ENCODE results near the gene UGT3A1.
A peak's percentile ranks its signal among the peaks of the same experiment; 100 is the strongest.
"Not testable (repeated sequence)": the region's sequence is repeated elsewhere in the genome, so short reads cannot be mapped to it uniquely, and the experiment has no call there.

Gene UGT3A1

GRCh38 chr5:35979715-35980114, 11.5 kb downstream of the UGT3A1 start:
- no peak for DNase-seq

- DNase-seq: not testable (repeated sequence)
Observed at GRCh38 chr5:35976859-35977258, 14.3 kb downstream of the UGT3A1 start.

GRCh38 chr5:35974570-35974969, 16.6 kb downstream of the UGT3A1 start:
- DNase-seq: no peak

- DNase-seq: no peak
Observed at GRCh38 chr5:35971878-35972210, 19.3 kb downstream of the UGT3A1 start.

DNA sequence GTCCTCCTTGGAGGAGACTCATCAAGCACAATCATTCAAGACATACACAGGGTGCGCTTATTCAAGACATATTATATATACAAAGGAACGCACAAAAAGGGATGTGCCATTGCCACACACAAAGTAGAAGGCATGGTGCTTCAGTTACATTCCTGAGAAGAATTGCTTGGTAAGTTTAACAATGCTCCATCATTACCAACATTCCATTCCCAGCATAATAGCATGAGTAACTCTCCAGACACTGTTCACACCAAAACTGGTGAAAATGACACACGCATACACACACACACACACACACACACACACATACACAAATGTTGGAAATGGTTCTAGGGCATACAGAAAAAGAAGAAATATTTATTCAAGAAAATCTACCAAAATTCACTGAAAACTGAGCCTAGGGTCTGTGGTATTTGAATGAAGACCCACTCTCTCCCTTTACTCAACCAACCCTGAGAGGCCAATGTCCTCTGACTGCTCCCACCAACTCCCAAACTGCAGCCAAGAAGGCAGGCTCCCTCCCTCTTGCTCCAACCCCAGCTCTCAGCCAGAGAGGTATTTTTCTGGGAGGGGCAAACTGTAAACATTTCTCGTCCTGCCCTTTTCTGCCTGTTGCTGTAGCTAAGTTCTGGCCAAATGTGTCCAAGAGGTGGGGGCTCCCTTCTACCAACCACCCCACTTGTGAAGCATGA, 19.9 kb downstream of the UGT3A1 start:
- no peak for DNase-seq

DNA sequence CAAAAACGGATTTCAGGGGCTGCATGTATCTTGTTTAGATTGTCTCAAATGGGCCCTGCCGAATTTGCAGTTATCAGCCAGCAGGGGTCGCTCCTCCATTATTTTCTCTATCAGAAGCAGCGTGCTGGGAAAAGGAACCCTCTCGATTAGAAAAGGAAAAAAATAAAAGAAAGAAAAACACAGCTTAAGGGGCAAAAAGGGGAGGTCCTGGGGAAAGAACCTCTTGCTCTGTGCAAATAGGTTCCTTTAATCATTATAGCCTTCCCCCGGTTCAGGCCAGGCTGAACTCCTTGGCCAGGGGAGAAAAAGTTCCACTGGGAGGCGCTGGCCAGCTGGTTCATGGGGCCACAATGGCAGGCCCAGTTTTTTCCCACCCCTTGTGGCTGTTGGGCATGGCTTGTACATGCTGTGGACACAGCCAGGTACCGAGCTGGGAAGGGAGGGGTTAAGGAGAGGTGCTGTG, 27.8 kb downstream of the UGT3A1 start:
- peak; percentile 22 for DNase-seq

- no peak for DNase-seq
Observed at GRCh38 chr5:35960328-35960727, 30.9 kb downstream of the UGT3A1 start.

DNA sequence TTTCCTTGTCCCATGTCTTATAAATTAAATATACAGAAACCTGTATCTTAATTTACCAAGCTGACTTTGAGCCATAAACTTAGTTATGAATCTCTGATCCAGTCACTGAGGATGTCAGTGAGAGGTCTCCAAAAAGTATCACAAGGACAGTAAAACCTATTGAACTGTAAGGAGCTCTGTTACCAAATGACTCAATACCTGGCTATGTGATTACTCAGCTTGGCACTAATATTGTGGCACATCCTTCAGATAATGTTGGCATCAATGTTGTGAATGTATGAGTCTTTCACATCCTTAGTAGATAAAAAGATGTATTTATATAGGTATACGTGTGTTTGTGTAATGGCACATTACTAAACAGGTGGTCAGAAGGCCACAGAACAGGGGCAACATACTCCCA, 34.8 kb downstream of the UGT3A1 start:
- DNase-seq: no peak

GRCh38 chr5:35954175-35954574, 37.0 kb downstream of the UGT3A1 start:
- DNase-seq: no peak

DNA sequence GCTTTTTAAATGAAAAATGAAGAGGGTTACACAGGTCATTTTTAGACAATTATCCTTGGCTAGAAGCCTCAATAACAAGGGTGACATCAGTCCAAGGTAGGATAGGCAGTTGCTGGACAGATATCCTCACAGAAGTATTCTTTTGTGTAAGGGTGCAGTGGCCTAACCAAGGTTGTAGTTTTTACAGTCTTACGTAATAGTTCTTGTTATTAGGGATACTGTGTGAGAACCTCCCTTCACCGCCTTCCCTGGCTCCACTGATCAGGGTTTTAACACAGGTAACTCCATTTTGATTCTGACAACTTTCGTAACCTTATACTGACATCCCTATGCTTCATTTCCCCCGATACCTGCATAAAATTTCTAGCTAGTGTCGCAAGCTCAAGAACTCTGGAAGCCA, 44.1 kb downstream of the UGT3A1 start:
- no peak for DNase-seq

GRCh38 chr5:35939639-35940038, 51.6 kb downstream of the UGT3A1 start:
- DNase-seq: no peak

- DNase-seq: peak; percentile 58
Observed at GRCh38 chr5:35938568-35939227, 52.5 kb downstream of the UGT3A1 start, which contains the start of gene CAPSL. TSS of gene CAPSL (minus strand) at chr5:35938622. CDS start at chr5:35921120, 17,502 bp downstream.

DNA sequence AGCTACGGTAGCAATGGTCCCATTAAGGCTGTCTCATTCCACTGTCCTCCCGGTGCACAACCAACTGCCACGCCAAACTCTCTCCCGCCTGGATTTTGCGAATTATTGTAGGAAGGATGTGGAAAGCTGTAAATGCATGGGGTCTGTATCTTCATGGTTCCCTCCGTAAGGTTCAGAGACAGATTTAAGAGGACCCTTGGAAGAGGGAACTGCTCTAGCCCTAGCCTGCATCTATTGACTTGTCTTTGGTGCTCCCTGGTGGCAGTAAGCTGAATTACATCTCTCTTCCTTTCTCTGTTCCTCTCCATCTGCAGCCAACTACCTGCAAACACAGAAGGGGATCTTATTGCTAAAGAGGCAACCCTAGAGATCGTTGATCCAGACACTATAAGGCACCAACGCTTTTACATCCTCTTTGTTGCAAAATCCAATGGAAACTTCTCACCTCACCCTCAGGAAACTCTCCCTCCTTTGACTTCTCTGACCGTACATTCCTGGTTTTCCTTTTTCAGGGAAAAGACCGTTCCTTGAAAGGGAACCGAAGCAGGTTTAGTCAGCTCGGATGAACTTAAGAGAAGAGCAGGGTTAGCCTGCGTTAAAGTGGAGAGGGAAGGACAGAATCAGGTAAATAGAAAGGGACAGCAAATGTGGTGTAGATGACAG, 64.7 kb downstream of the UGT3A1 start:
- DNase-seq: peak; percentile 73

- peak; percentile 82 for DNase-seq
Observed at GRCh38 chr5:35924950-35925722, 66.1 kb downstream of the UGT3A1 start.

- no peak for DNase-seq
Observed at GRCh38 chr5:35924122-35924949, 66.9 kb downstream of the UGT3A1 start.

- peak; percentile 48 for DNase-seq
Observed at GRCh38 chr5:35922468-35922867, 68.7 kb downstream of the UGT3A1 start.

GRCh38 chr5:35921930-35922329, 69.3 kb downstream of the UGT3A1 start:
- no peak for DNase-seq

DNA sequence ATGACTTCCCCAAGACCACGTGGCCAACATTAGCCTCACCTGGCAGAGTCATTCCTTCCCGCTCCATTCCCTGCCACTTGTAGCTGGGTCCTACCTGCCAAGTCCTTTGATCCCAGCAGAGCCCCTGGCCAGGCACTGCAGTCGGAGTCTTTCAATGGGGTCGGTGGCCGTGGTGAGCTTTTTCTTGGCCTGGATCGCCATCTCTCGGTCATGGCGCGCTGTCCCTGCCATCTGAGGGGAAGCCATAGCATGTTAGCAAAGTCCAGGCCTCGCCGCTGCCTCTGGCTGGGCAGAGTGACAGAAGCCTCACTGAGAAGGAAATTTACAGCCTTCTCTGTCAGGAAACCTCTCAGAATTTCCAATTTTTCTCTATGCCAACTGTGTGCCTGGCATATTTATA, 70.3 kb downstream of the UGT3A1 start:
- no peak for DNase-seq

DNA sequence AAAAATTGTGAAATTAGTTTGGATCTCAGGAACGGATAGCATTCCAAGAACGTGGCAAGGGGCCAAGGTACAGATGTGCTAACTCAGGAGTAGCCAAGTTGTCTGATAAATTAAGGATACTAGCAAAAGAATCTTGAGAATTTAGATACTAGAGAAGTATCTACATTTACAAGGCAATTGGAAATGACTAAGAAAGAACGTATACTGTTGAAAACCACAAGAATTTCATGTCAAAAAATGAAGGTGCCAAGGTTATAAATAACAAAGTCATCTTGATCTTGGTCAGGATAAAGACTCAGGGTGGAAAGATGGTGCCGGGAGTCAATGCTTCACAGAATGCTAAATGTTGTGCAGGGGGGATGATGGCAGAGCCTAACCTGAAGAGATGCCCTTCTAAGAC, 72.0 kb downstream of the UGT3A1 start:
- DNase-seq: no peak

DNA sequence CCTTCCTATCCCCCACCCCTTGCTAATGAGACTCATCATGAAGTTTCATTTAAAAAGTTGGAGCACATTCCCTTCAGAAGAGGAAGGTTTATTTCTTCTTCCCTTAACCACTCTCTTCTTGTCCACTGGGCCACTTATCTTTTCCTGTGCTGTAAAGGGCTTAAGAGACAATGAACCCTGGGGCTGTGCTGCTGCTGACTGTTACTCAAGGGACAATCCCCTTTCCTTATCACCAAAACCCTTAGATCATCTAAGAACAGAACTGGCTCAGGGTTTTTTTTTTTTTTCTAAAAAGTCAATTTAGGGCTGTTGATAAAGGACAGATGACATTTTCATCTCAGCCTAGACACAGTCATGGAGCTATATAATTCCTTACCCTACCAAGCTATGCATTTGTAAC, 82.4 kb downstream of the UGT3A1 start:
- DNase-seq: no peak

DNA sequence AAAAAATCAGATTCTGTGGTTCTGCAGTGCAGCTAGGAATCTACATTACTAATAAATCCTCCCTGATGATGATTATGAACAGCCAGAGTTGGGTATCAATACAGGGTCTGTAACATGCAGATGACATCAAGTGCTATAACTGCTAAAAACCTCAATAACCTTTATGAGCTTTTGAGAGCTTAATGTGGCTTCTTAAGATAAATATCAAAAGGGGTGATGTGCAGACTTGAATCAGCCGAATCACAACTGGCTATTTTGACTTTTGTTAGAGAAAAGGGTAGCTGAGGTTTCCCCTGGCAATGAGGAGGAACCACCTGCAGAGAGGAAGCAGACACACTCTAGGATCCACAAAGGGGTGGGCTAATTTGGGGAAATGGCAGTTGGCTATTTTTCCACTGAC, 83.0 kb downstream of the UGT3A1 start:
- DNase-seq: peak; percentile 19

GRCh38 chr5:35904443-35905132, 86.6 kb downstream of the UGT3A1 start:
- no peak for DNase-seq
